LoVo (cell line): ENCODE results near the gene CCNT2.
"Not testable (repeated sequence)": the region's sequence is repeated elsewhere in the genome, so short reads cannot be mapped to it uniquely, and the experiment has no call there.

Experiments
- DNase-seq: peaks from one replicate; pipeline ENCODE4 v3.0.0-alpha.2; 2016; ENCODE audit warnings: low spot score

CCNT2 gene

DNA sequence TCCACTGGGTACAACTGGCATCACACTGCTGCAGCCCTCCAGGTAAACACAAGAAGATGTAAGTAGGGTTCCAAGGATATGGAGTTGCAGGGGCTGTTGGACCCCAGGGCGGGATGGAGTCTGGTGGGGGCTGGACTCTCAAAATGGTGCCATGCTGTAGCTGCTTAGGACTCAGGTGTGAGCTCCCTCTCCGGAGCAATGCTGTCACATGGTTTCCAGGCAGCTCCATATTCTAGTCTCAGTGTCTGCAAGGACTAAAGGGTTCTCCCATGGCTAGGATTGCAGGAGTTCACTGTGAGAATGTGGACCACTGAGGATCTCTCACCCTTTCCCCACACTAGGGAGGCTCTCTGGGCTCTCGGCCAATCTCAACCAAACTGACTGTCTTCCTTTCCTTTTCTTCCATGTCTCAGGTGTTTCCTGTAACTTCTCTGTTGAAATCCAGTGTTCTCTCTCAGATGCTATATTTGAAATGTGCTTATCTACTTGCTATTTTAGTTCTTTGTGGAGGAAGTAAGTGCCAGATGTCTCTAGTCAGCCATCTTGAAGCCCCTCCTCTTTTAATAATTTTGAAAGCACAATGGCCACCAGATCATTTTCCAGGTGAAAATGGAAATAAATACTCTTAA, 57.6 kb downstream of the CCNT2 start:
- no peak for DNase-seq

DNA sequence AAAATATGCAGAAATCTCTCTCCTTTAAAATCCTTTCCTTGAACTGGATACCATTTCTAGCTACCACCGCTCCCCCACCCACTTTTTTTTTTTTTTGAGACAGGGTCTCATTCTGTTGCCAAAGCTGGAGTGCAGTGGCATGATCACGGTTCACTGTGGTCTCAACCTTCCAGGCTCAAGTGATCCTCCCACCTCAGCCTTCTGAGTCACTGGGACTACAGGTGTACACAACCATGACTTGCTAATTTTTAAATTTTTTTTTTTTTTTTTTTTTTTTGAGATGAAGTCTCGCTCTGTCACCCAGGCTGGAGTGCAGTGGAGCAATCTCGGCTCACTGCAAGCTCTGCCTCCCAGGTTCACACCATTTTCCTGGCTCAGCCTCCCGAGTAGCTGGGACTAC, 58.5 kb downstream of the CCNT2 start:
- DNase-seq: not testable (repeated sequence)

DNA sequence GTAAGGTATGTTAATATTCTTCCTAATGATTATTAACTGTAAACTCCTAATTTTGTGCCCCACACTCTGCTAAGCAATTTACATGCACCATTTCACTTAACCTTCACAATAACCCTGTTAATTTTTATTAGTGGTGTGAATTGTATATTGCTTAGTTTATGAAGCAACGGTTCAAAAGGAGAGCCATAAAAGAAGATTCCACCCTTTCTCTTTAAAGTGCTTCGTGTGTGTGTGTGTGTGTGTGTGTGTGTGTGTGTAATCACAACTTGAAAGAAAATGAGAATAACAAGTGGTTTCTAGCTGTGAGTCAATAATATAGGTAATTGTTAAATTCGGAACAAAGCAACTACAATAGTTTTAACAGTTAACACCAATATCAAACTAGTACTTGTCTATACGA, 60.6 kb downstream of the CCNT2 start:
- no peak for DNase-seq

DNA sequence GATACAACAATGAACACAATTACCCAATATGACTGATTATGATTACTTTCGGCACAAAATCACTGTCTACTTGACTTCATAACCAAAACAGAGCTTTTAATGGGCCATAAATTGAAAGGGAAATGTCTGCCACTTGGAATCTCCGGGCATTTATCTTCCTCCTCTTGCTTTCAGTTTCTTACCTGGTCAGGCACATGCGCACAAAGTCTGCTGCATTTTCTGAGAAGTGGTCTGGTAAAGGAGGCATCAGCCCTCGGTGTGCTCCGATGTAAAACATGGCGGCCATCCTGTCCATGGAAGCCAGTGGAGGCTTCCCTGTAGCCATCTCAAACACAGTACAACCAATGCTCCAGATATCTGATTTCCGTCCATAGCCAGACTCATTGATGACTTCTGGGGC, 62.0 kb downstream of the CCNT2 start:
- DNase-seq: no peak

DNA sequence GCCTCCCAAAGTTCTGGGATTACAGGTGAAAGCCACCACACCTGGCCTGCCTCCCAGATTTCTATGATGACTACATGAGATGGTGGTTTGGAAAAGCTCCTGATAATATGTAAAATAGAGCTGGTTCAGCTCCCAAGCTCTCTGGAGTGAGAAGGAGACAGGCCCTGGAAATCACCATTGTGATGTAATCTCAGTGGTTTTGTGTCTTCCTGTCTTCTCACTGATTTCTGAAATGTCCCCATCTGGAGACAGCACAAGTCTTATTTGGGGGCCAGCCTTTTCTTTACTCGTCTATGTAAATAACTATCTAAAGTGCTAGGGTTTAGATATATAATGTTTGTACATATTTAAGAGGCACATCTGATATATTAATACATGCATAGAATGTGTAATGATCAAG, 64.0 kb downstream of the CCNT2 start:
- DNase-seq: no peak

DNA sequence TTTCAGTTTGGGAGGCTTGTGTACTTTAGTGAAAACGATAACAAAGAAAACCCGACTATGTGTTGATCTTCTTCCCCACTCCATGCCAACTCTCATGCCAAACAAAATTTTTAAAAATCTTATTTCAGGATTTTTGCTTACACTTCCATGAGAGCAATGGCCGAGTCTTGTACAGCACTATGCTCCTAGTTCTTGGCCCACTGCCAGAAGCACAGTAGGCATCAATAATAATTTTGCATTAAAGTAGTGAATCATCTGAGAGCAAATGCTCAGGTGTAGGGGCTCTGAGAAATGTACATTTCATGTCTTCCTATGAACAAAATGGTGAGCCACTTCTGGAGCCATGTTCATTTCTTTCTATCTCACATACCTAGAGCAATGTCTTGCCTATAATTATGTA, 66.4 kb downstream of the CCNT2 start:
- DNase-seq: no peak

DNA sequence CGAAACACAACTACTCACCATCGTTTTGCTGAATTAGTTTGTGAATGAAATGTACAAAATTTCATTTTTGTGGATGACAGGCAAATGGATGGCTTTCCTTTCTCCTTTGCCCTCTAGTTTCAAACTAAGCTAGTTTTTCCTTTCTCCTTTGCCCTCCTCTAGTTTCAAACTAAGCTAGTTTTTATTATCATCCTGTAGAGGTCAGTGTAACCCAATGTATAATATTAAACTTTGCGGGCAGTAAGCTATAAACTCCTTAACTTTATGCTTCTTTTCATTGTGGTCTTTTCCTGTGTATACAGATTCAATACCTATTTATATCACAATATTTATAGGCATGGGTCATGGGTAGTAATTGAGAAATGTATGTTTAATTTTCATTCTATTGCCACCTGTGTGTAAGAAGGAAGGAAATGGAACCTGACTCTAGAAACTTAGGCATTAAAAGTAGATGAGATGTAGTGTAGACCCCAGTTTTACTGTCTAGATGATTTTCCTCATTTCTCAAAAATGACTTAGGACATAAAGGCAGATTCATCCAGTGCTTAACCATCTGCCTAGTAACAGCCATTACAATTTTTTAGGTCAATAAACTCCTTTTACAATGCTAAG, 70.5 kb downstream of the CCNT2 start:
- DNase-seq: peak; percentile 41

DNA sequence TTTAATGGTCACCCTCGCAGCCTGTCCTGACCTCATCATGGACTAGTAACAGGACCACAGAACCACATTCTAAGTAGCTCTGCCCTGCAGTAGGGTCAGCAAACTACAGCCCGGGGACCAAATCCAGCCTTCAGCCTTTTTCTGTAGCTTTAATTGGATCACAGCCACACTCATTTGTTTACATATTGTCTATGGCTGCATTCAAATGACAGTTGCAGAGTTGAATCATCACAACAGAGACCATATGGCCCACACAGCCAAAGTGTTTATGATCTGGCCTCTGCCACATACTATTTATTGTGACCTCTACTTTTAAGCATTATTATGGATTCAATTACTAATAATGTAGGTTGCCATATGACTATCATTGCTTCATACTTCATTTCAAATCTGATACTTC, 80.9 kb downstream of the CCNT2 start:
- no peak for DNase-seq

DNA sequence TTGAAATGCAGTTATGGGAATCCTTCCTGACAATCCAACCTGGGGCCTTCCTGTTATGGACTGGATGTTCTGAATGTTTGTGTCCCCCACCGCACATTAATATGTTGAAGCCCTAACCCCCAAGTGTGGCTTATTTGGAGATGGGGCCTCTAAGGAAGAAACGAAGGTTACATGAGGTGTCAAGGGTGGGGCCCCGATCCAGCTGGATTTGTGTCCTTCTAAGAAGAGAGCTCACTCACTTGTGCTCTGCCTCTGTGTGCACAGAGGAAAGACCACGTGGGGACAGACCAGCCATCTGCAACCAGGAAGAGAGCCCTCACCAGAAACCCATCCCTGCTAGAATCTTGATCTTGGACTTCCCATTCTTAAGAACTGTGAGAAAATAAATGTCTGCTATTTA, 84.2 kb downstream of the CCNT2 start:
- no peak for DNase-seq

DNA sequence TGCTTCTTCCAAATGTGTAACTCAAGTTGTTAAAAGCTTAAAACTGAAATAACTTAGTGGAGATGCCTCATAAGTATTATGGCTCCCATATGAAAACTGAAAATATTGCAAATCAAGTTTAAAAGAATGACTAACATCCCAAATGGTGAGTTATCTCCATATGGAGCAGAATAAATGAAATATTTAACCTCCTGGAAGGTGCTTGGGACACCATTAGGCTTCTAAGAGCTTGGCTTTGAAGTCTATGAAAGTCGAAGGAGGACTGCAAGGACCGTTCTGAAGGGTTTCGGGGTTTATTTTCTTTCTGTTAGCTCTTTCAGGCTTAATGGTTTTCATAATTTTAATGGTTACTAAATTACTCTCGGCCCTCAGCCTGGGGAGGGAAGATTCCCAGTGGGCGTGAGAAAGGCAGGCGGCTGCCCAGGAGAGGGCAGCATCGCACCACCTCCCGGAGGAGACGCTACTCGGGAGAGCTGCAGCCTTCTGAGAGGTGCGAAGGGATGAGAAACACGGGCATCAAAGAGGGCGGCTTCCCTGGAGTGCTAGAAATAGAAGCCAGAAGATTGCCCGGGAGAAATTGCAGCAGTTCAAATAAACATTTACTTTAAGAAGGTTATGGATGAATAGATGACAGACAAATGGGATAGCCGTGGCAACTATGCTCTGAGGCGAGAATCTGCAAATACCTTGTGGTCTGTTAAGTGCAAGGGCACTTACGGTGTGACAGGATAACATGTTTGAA, 85.6 kb downstream of the CCNT2 start:
- peak; percentile 63 for DNase-seq

DNA sequence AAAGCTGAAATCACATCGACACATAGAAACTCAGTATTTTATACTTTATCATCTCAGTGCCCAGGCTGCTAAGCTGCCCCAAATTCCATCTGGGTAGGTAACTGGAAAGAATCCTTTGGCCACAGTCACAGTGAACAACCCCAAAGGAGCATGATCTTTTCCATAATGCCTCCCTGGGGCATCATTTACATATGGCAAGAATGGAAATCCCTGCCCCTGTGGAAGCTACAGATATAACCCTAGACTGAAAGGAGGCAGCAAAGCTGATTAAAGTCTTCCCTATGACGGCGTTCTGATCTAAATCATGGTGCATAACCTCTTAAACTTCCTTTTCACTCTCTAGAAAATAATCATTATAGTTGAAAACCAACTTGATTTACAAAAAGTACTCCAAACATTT, 87.1 kb downstream of the CCNT2 start:
- DNase-seq: no peak
